HTERT RPE-1 (cell line): ENCODE measurements around the gene CCL5.

ENCODE experiments used
- in situ Hi-C: fragments of 300-500 bp; cut with MboI; formaldehyde crosslinking; loops from 4 replicates; pipeline ENCODE4 v1.14.3; 2020; ENCODE audit warnings: low sequenced_read_pairs

The CCL5 gene

GRCh38 chr17:35879773-35880654 is at the start of gene CCL5:
CCL5 (minus strand) TSS chr17:35880360.
- in situ Hi-C loops: no loop called here

DNA sequence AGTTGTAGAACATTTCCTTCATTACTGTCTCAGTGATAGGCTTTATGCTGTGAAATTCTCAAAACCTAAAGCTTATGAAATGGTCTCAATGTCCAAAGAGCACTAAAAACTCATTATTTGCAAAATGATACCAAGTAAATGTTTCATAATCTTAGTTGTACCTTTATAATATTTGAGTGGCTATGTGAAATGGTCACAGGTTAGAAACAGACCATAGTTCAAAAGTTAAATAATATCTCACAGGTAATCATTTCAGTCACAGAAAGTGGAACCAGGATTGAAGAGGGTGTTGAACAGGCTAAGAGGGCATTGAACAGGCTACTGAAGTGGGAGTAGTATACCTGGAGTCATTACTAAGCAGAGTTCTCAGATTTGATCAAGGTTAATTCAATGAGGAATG is 47.6 kb upstream of the CCL5 start:
- in situ Hi-C loops: no loop called here

- in situ Hi-C loops: no loop called here
Measured at GRCh38 chr17:35923609-35924114, 43.5 kb upstream of the CCL5 start.

DNA sequence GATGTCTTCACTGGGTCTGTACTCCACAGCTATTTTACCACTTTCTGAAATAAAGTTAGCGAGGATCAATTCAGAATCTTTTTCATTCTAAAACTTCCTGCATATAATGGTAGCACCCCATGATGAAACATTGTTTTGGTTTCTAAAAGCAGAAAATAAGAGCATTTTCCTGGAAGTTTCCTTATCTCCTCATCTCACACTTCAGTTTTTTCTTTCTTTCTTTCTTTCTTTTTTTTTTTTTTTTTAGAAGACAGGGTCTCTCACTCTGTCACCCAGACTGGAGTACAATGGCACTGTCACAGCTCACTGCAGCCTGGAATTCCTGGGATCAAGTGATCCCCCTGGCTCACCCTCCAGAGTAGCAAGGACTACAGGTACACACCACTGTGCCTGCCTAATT is 40.1 kb upstream of the CCL5 start:
- in situ Hi-C loops: no loop called here

- in situ Hi-C loops: no loop called here
Measured at GRCh38 chr17:35918665-35919064, 38.5 kb upstream of the CCL5 start.

DNA sequence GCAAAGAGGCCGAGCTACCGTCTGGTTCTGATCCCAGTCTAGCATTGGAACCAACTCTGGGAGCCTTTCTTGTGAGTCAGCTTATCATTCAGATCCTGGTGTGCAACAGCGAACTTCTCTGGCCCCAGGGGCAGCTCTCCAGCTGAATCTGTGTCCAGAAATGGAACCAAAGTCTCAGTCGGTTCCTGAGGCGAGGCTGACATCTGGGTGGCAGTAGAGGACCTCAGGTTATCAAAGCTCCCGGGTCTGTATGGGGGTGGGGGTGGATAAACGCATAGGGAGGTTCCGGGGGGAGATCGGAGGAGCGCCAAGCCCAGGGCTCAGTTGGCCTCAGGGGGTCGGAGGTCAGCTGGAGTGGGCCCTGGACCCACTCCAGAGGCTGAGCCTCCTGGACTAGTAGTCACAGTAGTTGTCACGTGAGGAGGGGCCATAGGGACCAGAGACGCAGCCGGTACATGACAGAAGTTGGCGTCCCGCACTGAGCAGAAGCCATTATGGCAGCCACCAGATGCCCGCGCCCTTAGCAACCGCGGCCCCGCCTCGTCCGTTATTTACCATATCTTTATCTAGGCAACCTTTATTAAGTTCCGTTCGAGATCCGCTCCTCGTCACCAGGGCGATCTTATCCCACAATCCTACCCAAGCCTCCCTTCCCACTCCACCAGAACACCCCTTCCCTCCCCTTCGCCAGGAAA is 37.5 kb upstream of the CCL5 start:
- in situ Hi-C loops: no loop called here

GRCh38 chr17:35915153-35915964 is 35.2 kb upstream of the CCL5 start:
- in situ Hi-C loops: no loop called here

DNA sequence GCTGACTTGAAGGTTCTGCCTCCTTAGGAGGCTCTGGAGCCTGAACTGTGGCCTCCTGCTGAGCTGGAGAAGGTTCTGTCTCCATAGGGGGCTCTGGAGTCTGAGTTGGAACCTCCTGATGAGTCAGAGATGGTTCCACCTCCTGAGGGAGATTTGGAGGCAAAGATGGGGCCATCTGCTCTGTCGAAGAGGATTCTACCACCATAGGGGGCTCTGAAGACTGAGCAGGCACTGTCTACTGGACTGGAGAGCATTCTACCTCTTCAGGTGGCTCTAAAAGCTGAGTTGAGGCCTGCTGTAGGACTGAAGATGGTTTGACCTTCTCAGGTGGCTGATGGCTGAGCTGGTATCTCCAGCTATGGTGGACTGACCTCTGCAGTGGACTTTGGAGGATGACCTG is 34.2 kb upstream of the CCL5 start:
- in situ Hi-C loops: no loop called here

GRCh38 chr17:35913609-35914008 is 33.4 kb upstream of the CCL5 start:
- in situ Hi-C loops: no loop called here

- in situ Hi-C loops: no loop called here
Measured at GRCh38 chr17:35912942-35913341, 32.8 kb upstream of the CCL5 start.

DNA sequence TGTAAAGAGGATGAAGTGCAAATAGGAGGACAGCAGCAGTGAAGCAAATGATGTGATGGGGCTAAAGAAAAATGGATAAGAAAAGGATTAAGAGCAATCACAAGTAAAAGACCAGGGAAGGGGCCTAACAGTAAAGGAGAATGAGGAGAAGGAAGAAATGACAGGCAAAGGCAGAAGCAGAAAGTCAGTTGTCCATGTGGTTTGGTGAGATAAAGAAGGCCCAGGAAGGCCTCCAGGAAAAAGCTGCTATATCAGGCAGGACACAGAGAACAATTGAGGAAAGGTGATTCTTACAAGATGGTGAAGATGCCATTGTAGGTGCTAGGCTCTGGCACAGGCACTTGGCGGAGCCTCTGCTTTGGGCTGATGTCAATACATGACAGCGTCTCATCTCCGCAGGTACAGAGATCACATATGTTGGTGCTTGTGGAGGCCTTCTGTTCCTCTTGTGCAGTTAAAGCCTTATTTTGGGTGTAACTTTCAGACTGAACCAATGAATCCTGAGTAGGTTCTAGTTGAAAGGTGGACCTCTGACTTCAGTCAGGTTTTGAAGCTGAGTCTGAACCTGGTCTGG is 32.3 kb upstream of the CCL5 start:
- in situ Hi-C loops: no loop called here

- in situ Hi-C loops: no loop called here
Measured at GRCh38 chr17:35909408-35909807, 29.2 kb upstream of the CCL5 start.

GRCh38 chr17:35907691-35908090 is 27.5 kb upstream of the CCL5 start:
- in situ Hi-C loops: no loop called here

- in situ Hi-C loops: no loop called here
Measured at GRCh38 chr17:35906926-35907637, 26.9 kb upstream of the CCL5 start.

DNA sequence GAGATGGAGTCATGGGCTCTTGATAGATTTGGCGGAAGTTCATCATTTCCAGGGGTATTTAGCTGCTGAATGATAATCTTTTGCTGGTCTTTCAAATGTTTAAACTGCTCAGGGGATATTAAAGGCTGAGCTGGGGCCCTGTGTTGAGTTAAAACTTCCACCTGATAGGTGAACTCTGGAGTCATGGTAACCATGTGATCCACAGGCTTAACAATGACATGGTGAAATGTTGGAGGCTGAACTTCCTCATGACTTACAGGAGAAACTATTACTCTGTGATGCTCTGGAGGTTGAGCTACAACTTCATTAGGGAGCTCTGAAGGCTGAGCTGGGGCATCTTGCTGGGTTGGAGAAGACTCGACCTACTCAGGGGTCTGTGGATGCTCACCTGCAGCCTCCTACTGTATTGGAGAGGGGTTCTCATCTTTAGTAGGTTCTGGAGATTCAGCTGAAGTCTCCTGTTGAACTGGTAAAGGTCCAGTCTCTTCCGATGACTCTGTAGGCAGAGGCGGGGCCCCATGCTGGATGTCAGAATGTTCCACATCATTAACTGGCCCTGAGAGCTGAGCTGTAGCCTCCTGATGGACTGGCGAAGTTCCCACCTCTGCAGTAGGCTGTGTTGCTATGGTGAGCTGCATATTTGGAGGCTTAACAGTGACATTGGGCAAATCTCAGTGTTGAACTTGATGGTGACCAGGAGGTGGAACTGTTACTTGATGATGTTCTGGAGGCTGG is 26.2 kb upstream of the CCL5 start:
- in situ Hi-C loops: no loop called here

GRCh38 chr17:35903451-35903850 is 23.3 kb upstream of the CCL5 start:
- in situ Hi-C loops: no loop called here

- in situ Hi-C loops: no loop called here
Measured at GRCh38 chr17:35901631-35902175, 21.5 kb upstream of the CCL5 start.

DNA sequence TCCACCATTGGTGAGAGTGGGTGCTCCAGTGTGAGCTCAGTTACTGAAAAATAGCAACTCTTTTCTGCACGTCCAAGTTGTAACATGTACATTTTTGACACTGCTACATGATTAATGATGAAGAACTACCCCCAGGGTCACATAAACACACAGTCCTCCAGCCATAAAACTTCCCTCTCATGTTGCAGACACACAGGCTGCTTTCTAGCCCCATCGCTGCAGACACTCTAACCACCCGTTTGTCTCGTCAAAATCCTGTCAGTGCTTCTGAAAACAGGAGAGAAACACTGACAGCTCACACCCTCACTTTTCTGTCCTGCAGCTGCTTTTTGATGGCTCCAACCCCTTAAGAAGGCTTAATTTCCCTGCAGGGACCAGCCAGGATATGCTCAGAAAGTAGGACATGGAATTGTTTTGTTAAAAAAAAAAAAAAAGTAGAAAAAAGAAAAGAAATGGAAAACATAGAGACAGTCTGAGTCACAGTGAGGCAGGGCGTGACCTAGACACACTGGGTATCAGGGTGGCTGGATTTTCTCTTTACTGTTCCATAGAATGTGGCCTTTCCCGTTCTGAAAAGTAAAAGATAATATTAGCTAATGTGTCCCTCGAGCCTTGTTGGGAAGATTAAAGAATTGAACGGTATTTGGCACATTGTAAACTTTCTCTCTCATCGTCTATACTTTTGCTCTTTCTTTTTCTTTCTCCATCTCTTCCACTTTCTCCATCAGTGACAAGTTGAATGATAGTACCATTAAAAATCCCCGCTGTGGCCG is 20.7 kb upstream of the CCL5 start:
- in situ Hi-C loops: no loop called here

DNA sequence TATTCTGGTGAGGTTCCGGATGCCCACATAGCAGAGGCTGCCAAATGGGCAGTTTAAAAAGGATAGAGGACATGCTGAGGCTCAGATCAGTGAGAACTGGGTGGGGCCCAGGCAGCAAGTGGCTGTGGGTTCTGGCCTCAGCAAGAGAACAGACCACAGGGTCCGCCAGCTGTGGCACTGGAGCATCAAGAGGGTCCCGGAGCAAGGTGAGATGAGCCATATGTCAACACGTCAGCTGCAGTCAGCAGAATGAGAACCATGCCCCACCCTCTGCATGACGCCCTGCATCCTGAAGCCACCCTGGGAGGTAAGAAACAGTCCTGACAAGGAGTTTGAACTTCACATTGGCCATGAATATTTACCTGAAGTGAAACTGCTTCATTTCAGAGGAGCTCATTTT is 20.1 kb upstream of the CCL5 start:
- in situ Hi-C loops: no loop called here
